IMR-90 (cell line): ENCODE data around the gene ANO7.

Source experiments
- CEBPB ChIP-seq: IDR thresholded peaks from 2 replicates; pipeline ENCODE4 v1.6.1; 2012; ENCODE audit warnings: low read depth, low read length, improper control_type of control experiment
- MAFK ChIP-seq: IDR thresholded peaks from 2 replicates; pipeline ENCODE4 v1.6.1; 2012; ENCODE audit warnings: low read depth, low read length, improper control_type of control experiment
- MAZ ChIP-seq: IDR thresholded peaks from 2 replicates; pipeline ENCODE4 v1.6.1; 2012; ENCODE audit warnings: low read depth, mild to moderate bottlenecking, low read length, improper control_type of control experiment, moderate library complexity, borderline replicate concordance
- POLR2A ChIP-seq: IDR thresholded peaks from 2 replicates; pipeline ENCODE4 v1.6.1; 2012; ENCODE audit warnings: mild to moderate bottlenecking, low read depth, low read length
- RAD21 ChIP-seq: IDR thresholded peaks from 2 replicates; pipeline ENCODE4 v1.6.1; 2012; ENCODE audit warnings: low read length, improper control_type of control experiment
- TF ChIP-seq, protein P1 (sequence below): conservative IDR thresholded peaks from 2 replicates; pipeline ENCODE4 v1.5.1; 2012; ENCODE audit warnings: mild to moderate bottlenecking, low read depth, low read length, improper control_type of control experiment

DNA sequence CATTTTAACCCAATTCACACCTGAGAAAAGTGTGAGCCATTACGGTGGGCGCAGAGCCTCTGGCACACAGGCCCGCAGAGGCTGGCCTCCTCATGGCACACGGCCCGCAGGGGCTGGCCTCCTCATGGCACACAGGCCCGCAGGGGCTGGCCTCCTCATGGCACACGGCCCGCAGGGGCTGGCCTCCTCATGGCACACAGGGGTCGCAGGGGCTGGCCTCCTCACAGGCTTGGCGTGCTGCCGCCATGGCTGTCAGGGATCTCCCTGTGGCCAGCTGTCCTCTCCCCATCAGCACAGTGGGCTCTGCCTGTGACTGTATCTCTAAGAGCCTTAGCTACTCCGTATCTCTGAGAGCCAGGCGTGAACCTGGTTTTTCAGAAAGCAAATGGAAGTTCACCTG lies 24.6 kb downstream of the ANO7 start:
- no peak for TF ChIP-seq MAZ
- TF ChIP-seq, protein P1, sequence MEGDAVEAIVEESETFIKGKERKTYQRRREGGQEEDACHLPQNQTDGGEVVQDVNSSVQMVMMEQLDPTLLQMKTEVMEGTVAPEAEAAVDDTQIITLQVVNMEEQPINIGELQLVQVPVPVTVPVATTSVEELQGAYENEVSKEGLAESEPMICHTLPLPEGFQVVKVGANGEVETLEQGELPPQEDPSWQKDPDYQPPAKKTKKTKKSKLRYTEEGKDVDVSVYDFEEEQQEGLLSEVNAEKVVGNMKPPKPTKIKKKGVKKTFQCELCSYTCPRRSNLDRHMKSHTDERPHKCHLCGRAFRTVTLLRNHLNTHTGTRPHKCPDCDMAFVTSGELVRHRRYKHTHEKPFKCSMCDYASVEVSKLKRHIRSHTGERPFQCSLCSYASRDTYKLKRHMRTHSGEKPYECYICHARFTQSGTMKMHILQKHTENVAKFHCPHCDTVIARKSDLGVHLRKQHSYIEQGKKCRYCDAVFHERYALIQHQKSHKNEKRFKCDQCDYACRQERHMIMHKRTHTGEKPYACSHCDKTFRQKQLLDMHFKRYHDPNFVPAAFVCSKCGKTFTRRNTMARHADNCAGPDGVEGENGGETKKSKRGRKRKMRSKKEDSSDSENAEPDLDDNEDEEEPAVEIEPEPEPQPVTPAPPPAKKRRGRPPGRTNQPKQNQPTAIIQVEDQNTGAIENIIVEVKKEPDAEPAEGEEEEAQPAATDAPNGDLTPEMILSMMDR = no peak
- no peak for TF ChIP-seq POLR2A
- no peak for TF ChIP-seq MAFK
- no peak for TF ChIP-seq RAD21
- TF ChIP-seq CEBPB = no peak
